Measurements from ENCODE around the gene KCNIP1. TPM values are rescaled to one million over a fixed set of nuclear protein-coding genes. Genes with fewer than 3 reads are reported as not detected.

Gene KCNIP1
- total RNA-seq = not detected

- H3K27me3 ChIP-seq = peaks cover 0 to 66% (median 2%) of the 10 kb centered on the region in 4 donors
- no peaks in the 10 kb centered on the region for H3K36me3 ChIP-seq
- peak within 1 kb of the TSS in 3 of 4 donors; percentile 12 to 63 (median 41) for H3K4me3 ChIP-seq
- TF ChIP-seq POLR2A (IDR thresholded peaks at IDR 0.05) = no peak
- TF ChIP-seq CTCF (IDR thresholded peaks at IDR 0.05) = no peak
- peaks cover 0 to 5% (median 0%) of the 10 kb centered on the region in 3 donors for H3K9me3 ChIP-seq
- WGBS, 2 donors = 0% methylated on average over 2 of the region's 65 CpGs; no CpG with 5 or more reads in 1 of the 2 donors
- no peak within 1 kb of the TSS for H3K27ac ChIP-seq
- H3K4me1 ChIP-seq = peaks cover 0 to 10% (median 2%) of the 10 kb centered on the region in 3 donors
- intact Hi-C loops (cut with DNase I) = no loop called here
- DNase-seq = no peak
Observed at GRCh38 chr5:170503990-170504596, at the start of gene KCNIP1. KCNIP1 (plus strand) TSS chr5:170504020.

- TF ChIP-seq CTCF (IDR thresholded peaks at IDR 0.05) (no peak), POLR2A (IDR thresholded peaks at IDR 0.05) (no peak)
- DNase-seq = no peak
- Histone ChIP-seq H3K36me3 (no peaks in the 10 kb centered on the region), H3K4me1 (no peaks in the 10 kb centered on the region), H3K4me3 (no peak overlapping the region), H3K9me3 (no peaks in the 10 kb centered on the region), H3K27ac (no peak overlapping the region), H3K27me3 (peaks cover 0 to 12% (median 0%) of the 10 kb centered on the region in 4 donors)
- intact Hi-C loops (cut with DNase I) = no loop called here
- WGBS, 2 donors = 71 to 75% methylated on average over 1 of the region's 1 CpG
Observed at GRCh38 chr5:170463426-170463825, 40.4 kb upstream of the KCNIP1 start.

GRCh38 chr5:170464280-170465127 lies 39.3 kb upstream of the KCNIP1 start:
- H3K27me3 ChIP-seq = peaks cover 0 to 12% (median 0%) of the 10 kb centered on the region in 4 donors
- no peak overlapping the region for H3K27ac ChIP-seq
- H3K4me3 ChIP-seq = no peak overlapping the region
- no peak for DNase-seq
- H3K36me3 ChIP-seq = no peaks in the 10 kb centered on the region
- intact Hi-C loops (cut with DNase I) = no loop called here
- TF ChIP-seq CTCF (IDR thresholded peaks at IDR 0.05) = no peak
- TF ChIP-seq POLR2A (IDR thresholded peaks at IDR 0.05) = no peak
- no peaks in the 10 kb centered on the region for H3K4me1 ChIP-seq
- no peaks in the 10 kb centered on the region for H3K9me3 ChIP-seq
- 66 to 73% methylated on average over 10 of the region's 10 CpGs for WGBS, 2 donors

GRCh38 chr5:170466553-170466952 lies 37.3 kb upstream of the KCNIP1 start:
- no peak overlapping the region for H3K4me3 ChIP-seq
- DNase-seq = no peak
- H3K27me3 ChIP-seq = peaks cover 0 to 12% (median 0%) of the 10 kb centered on the region in 4 donors
- no peaks in the 10 kb centered on the region for H3K9me3 ChIP-seq
- no peaks in the 10 kb centered on the region for H3K36me3 ChIP-seq
- TF ChIP-seq POLR2A (IDR thresholded peaks at IDR 0.05) (no peak), CTCF (IDR thresholded peaks at IDR 0.05) (no peak)
- 76 to 100% methylated on average over 2 to 3 of the region's 3 CpGs for WGBS, 2 donors
- no peaks in the 10 kb centered on the region for H3K4me1 ChIP-seq
- intact Hi-C loops (cut with DNase I) = no loop called here
- no peak overlapping the region for H3K27ac ChIP-seq

Data from esophagus squamous epithelium (tissue), 5 donors.